ENCODE measurements around the gene SPOPL. TPM values are rescaled to one million over a fixed set of nuclear protein-coding genes. Genes with fewer than 3 reads are reported as not detected.

The SPOPL gene
- total RNA-seq, 1 experiment from 2014 or later: 30.3 TPM

DNA sequence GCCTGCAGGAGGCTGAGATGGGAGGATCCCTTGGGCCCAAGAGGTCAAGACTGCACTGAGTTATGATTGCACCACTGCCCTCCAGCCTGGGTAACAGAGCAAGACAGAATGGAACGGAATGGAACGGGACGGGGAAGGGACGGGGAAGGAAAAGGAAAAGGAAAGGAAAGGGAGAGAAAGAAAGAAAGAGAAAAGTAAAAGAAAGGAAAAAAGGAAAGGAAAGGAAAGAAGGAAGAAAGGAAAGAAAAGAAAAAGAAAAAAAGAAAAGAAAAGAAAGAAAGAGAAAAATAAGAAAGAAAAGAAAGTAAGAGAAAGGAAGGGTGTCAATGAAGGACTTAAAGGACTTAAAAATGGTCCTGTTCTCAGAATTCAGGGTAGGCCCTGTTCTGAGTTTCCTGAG, 4.3 kb upstream of the SPOPL start:
- DNase-seq: no peak
- no peaks in the 10 kb centered on the region for H3K9me3 ChIP-seq (ENCODE audit: low read length)
- H4K20me1 ChIP-seq (ENCODE audit: insufficient read depth, low read depth, low read length): no peaks in the 10 kb centered on the region
- H3K4me2 ChIP-seq (ENCODE audit: low read depth, low read length, poor library complexity, severe bottlenecking): no peak overlapping the region
- H3K27ac ChIP-seq (ENCODE audit: low read length): no peak overlapping the region
- peaks cover 12% of the 10 kb centered on the region for H3K4me1 ChIP-seq (ENCODE audit: low read length)
- no peaks in the 10 kb centered on the region for H3K27me3 ChIP-seq (ENCODE audit: low read length)
- no peak overlapping the region for H2AFZ ChIP-seq (ENCODE audit: low read length)
- no peaks in the 10 kb centered on the region for H3K9me2 ChIP-seq (replicated peaks; ENCODE audit: insufficient read depth, low read length)
- H3K79me2 ChIP-seq (ENCODE audit: low read length): peaks cover 16% of the 10 kb centered on the region
- H3K36me3 ChIP-seq (ENCODE audit: insufficient read depth, low read length): no peaks in the 10 kb centered on the region
- H3K4me3 ChIP-seq (ENCODE audit: low read length): no peak overlapping the region
- H3K9ac ChIP-seq (ENCODE audit: low read length): no peak overlapping the region

DNA sequence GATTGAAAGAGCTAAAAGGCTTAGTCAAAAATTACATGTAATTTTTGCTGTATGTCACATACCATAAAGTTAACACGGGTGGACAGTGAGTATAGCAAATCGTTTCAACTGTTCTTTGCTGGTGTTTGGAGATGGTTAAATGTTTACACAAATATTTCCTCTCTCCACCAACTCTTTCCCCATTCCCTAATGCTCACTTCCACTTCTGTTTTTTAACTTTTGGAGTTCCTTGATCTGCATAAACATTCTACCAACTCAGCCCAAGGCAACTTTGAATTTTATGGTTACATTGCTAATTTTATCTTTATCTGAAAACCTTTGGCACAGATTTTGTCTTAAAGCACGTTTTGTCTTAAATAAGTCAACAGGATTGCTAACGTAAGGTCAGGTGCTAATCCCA, 1.9 kb upstream of the SPOPL start:
- no peak overlapping the region for H3K4me2 ChIP-seq (ENCODE audit: low read depth, low read length, poor library complexity, severe bottlenecking)
- H3K4me3 ChIP-seq (ENCODE audit: low read length): no peak overlapping the region
- H3K9me2 ChIP-seq (replicated peaks; ENCODE audit: insufficient read depth, low read length): no peaks in the 10 kb centered on the region
- peaks cover 38% of the 10 kb centered on the region for H3K79me2 ChIP-seq (ENCODE audit: low read length)
- no peaks in the 10 kb centered on the region for H3K9me3 ChIP-seq (ENCODE audit: low read length)
- no peak overlapping the region for H2AFZ ChIP-seq (ENCODE audit: low read length)
- DNase-seq: no peak
- no peaks in the 10 kb centered on the region for H4K20me1 ChIP-seq (ENCODE audit: insufficient read depth, low read depth, low read length)
- H3K9ac ChIP-seq (ENCODE audit: low read length): no peak overlapping the region
- H3K4me1 ChIP-seq (ENCODE audit: low read length): peaks cover 28% of the 10 kb centered on the region
- no peaks in the 10 kb centered on the region for H3K27me3 ChIP-seq (ENCODE audit: low read length)
- H3K36me3 ChIP-seq (ENCODE audit: insufficient read depth, low read length): no peaks in the 10 kb centered on the region
- H3K27ac ChIP-seq (ENCODE audit: low read length): no peak overlapping the region

DNA sequence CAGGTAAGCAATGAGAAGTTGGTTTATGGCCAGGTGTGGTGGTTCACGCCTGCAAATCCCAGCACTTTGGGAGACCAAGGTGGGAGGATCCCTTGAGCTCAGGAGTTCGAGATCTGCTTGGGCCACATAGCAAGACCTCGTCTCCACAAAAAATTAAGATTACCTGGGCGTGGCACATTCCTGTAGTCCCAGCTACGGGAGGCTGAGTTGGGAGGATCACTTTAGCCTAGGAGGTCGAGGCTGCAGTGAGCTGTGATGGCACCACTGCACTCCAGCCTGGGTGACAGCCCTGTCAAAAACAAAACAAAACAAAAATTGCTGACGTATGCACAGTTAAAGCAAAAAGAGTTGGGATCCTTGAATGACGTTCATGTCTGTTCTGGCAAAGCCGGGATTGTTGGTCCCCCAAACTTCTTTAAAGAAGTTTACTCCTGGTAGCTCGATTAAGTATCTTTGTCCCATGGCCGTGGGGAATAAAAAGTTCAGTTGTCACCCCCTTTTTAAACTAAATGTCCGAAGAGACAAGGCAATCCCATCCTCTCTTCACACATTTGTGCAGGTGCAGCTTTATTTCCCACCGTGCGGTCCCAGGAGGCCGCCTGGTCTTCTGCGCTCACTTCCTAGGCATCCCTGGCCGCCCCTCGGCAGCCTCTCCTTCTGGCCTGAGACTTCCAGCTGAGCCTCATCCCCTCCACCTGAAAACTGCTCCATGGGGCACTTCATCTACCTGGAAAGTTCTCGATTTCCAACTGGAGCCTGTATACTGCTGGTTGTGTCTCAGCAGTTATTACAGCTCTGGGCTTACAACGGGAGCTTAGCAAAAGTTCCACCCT, 762 bp upstream of the SPOPL start:
- Histone ChIP-seq H3K4me1 (ENCODE audit: low read length) (peaks cover 37% of the 10 kb centered on the region), H3K36me3 (ENCODE audit: insufficient read depth, low read length) (no peaks in the 10 kb centered on the region), H3K27me3 (ENCODE audit: low read length) (no peaks in the 10 kb centered on the region), H3K9me3 (ENCODE audit: low read length) (no peaks in the 10 kb centered on the region), H3K27ac (ENCODE audit: low read length) (peak overlapping the region; percentile 75), H3K9me2 (replicated peaks; ENCODE audit: insufficient read depth, low read length) (no peaks in the 10 kb centered on the region), H3K4me2 (ENCODE audit: low read depth, low read length, poor library complexity, severe bottlenecking) (peak overlapping the region; percentile 99), H3K79me2 (ENCODE audit: low read length) (peaks cover 46% of the 10 kb centered on the region), H3K9ac (ENCODE audit: low read length) (peak overlapping the region; percentile 97), H3K4me3 (ENCODE audit: low read length) (peak overlapping the region; percentile 79), H2AFZ (ENCODE audit: low read length) (peak overlapping the region; percentile 92), H4K20me1 (ENCODE audit: insufficient read depth, low read depth, low read length) (no peaks in the 10 kb centered on the region)
- DNase-seq: peak; percentile 46

DNA sequence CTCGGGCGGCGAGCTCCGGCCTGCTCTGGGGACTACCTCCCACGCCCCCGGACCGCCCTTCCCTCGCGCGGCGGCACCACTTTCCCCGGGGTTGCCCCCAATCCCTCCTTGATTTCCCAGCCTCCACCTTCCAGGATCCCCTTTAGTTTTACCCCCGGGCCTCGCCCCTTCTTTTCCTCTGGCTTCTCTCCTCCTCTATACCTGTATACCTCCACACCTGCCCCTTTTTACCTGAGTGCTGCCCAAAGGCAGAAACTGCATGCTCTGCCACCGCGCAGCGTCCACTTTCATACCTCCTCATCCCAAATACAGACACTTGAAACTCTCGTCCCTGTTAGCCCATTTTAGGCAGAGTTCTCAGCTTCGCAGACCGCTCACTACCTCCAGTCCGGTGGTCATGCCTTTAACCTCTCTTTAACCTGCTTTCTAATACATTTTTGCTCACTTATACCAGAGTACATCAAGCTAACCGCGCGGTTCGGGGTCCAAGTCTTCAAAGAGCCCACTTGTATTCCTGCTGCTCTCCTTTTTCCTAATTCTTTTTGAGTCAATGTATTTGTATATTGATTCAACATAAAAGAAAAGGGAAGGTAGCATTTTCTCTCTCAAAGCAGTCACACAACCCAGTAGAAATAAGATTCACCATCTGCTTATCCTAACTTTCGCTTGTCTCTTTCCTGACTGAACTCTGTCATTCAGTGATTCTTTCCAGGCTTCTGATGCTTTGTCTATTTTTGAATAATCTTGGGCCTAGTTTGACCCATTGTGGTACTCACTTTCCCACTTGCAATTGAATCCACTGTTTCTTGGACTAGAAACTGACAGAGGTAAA, 901 bp downstream of the SPOPL start:
- H3K4me2 ChIP-seq (ENCODE audit: low read depth, low read length, poor library complexity, severe bottlenecking): peak overlapping the region; percentile 81
- H3K27ac ChIP-seq (ENCODE audit: low read length): peak overlapping the region; percentile 98
- H3K9ac ChIP-seq (ENCODE audit: low read length): peak overlapping the region; percentile 84
- peaks cover 63% of the 10 kb centered on the region for H3K79me2 ChIP-seq (ENCODE audit: low read length)
- H3K36me3 ChIP-seq (ENCODE audit: insufficient read depth, low read length): peaks cover 9% of the 10 kb centered on the region
- H3K9me2 ChIP-seq (replicated peaks; ENCODE audit: insufficient read depth, low read length): no peaks in the 10 kb centered on the region
- H3K4me3 ChIP-seq (ENCODE audit: low read length): peak overlapping the region; percentile 79
- peaks cover 48% of the 10 kb centered on the region for H3K4me1 ChIP-seq (ENCODE audit: low read length)
- peak; percentile 68 for DNase-seq
- no peaks in the 10 kb centered on the region for H3K27me3 ChIP-seq (ENCODE audit: low read length)
- H3K9me3 ChIP-seq (ENCODE audit: low read length): no peaks in the 10 kb centered on the region
- H2AFZ ChIP-seq (ENCODE audit: low read length): no peak overlapping the region; the same call in 1 of the 2 replicates
- no peaks in the 10 kb centered on the region for H4K20me1 ChIP-seq (ENCODE audit: insufficient read depth, low read depth, low read length)

DNA sequence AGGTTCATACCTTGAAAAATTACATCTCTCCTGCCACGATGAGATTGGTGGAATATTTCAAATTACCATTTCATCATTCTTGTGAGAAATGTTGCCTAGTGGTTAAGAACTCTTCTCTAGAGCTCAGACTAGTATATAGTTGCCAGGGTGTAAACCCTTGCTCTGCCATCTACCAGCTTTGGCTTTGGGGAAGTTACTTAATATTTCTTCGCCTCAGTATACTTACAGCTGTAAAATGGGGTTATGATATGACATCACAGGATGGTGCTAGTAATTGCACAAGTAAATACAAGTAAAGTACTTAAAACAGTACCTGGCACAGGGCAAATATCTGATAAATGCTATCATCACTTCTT, 1.5 kb downstream of the SPOPL start:
- H3K79me2 ChIP-seq (ENCODE audit: low read length): peaks cover 69% of the 10 kb centered on the region
- no peaks in the 10 kb centered on the region for H3K27me3 ChIP-seq (ENCODE audit: low read length)
- peak overlapping the region; percentile 84 for H3K9ac ChIP-seq (ENCODE audit: low read length)
- peak overlapping the region; percentile 79 for H3K4me3 ChIP-seq (ENCODE audit: low read length)
- H4K20me1 ChIP-seq (ENCODE audit: insufficient read depth, low read depth, low read length): no peaks in the 10 kb centered on the region
- no peak overlapping the region for H2AFZ ChIP-seq (ENCODE audit: low read length)
- peak; percentile 80 for DNase-seq
- peak overlapping the region; percentile 81 for H3K4me2 ChIP-seq (ENCODE audit: low read depth, low read length, poor library complexity, severe bottlenecking)
- H3K27ac ChIP-seq (ENCODE audit: low read length): peak overlapping the region; percentile 98
- H3K4me1 ChIP-seq (ENCODE audit: low read length): peaks cover 48% of the 10 kb centered on the region
- H3K9me3 ChIP-seq (ENCODE audit: low read length): no peaks in the 10 kb centered on the region
- no peaks in the 10 kb centered on the region for H3K9me2 ChIP-seq (replicated peaks; ENCODE audit: insufficient read depth, low read length)
- H3K36me3 ChIP-seq (ENCODE audit: insufficient read depth, low read length): peaks cover 9% of the 10 kb centered on the region

DNA sequence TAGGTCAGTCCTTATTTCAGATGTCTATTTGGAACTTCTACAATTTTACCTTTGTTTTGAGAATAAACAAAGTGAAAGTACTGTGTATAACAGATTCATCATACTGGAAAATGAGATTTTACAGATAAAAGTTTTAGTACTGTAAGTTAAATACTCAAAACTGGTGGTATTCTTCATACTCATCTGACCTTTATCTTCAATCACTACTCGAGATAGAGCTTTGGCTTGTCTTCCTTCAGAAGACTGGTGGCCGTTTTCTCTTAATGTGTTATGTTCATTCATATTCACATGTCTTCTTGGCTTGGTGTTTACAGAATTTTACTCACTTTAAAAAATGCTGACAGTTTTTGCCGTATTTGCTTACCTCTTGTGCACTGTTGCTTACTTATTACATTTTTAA, 2.1 kb downstream of the SPOPL start:
- peak overlapping the region; percentile 98 for H3K27ac ChIP-seq (ENCODE audit: low read length)
- H2AFZ ChIP-seq (ENCODE audit: low read length): no peak overlapping the region
- H4K20me1 ChIP-seq (ENCODE audit: insufficient read depth, low read depth, low read length): no peaks in the 10 kb centered on the region

DNA sequence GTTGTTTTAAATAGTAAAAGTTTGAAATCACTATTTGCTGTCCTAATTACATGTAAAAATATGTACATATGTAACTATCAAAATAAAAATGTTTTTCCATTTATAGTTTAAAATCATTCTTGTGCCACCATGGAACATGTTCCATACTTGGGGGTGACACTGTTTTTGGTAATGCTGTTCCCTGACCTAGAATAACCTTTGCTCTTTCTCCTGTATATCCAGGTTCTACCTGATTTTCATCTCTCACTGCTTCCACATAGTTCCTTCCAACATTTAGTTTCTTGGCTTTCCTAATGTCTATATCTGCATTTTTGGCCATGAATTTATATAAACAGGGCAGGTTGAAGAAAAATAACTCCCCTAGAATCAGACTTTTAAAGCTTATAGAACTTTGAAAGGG, 2.5 kb downstream of the SPOPL start:
- Histone ChIP-seq H3K27me3 (ENCODE audit: low read length) (no peaks in the 10 kb centered on the region), H3K4me1 (ENCODE audit: low read length) (peaks cover 48% of the 10 kb centered on the region), H3K79me2 (ENCODE audit: low read length) (peaks cover 79% of the 10 kb centered on the region), H4K20me1 (ENCODE audit: insufficient read depth, low read depth, low read length) (no peaks in the 10 kb centered on the region), H3K9me2 (replicated peaks; ENCODE audit: insufficient read depth, low read length) (no peaks in the 10 kb centered on the region), H3K4me2 (ENCODE audit: low read depth, low read length, poor library complexity, severe bottlenecking) (peak overlapping the region; percentile 81), H2AFZ (ENCODE audit: low read length) (no peak overlapping the region), H3K9me3 (ENCODE audit: low read length) (no peaks in the 10 kb centered on the region), H3K27ac (ENCODE audit: low read length) (peak overlapping the region; percentile 98), H3K9ac (ENCODE audit: low read length) (peak overlapping the region; percentile 84), H3K36me3 (ENCODE audit: insufficient read depth, low read length) (peaks cover 13% of the 10 kb centered on the region), H3K4me3 (ENCODE audit: low read length) (peak overlapping the region; percentile 79)
- DNase-seq: no peak

More for the DNA sequence above, 2.1 kb downstream of the SPOPL start:
- Histone ChIP-seq H3K36me3 (ENCODE audit: insufficient read depth, low read length) (peaks cover 9% of the 10 kb centered on the region), H3K9me2 (replicated peaks; ENCODE audit: insufficient read depth, low read length) (no peaks in the 10 kb centered on the region), H3K4me3 (ENCODE audit: low read length) (peak overlapping the region; percentile 79), H3K4me2 (ENCODE audit: low read depth, low read length, poor library complexity, severe bottlenecking) (peak overlapping the region; percentile 81), H3K4me1 (ENCODE audit: low read length) (peaks cover 48% of the 10 kb centered on the region), H3K27me3 (ENCODE audit: low read length) (no peaks in the 10 kb centered on the region), H3K9ac (ENCODE audit: low read length) (peak overlapping the region; percentile 84), H3K79me2 (ENCODE audit: low read length) (peaks cover 75% of the 10 kb centered on the region), H3K9me3 (ENCODE audit: low read length) (no peaks in the 10 kb centered on the region)
- DNase-seq: peak; percentile 66
